Measurements from ENCODE around the gene RNF220.

DNA sequence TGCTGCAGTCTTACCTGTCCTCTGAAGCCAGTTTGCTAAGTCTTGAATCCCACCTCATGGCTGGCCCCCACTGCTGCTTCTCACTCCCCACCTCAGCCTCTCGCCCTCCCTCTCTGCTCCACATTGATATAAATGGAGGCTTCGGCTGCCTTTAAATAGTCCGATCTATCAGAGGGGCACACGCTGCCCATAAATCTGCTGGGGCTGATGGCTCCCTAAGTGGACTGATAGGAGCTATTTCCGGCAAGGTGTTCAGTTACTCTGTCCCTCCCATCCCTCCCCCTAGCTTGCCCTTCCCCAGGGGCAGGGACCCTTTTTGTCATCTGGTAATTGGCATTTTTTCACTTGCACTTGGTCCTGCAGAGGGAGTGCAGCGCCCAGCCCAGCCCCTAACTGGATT, 160.8 kb downstream of the RNF220 start:
- TF ChIP-seq, protein P1, sequence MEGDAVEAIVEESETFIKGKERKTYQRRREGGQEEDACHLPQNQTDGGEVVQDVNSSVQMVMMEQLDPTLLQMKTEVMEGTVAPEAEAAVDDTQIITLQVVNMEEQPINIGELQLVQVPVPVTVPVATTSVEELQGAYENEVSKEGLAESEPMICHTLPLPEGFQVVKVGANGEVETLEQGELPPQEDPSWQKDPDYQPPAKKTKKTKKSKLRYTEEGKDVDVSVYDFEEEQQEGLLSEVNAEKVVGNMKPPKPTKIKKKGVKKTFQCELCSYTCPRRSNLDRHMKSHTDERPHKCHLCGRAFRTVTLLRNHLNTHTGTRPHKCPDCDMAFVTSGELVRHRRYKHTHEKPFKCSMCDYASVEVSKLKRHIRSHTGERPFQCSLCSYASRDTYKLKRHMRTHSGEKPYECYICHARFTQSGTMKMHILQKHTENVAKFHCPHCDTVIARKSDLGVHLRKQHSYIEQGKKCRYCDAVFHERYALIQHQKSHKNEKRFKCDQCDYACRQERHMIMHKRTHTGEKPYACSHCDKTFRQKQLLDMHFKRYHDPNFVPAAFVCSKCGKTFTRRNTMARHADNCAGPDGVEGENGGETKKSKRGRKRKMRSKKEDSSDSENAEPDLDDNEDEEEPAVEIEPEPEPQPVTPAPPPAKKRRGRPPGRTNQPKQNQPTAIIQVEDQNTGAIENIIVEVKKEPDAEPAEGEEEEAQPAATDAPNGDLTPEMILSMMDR (optimal IDR thresholded peaks at IDR 0.05 in 1 of 3, IDR thresholded peaks at IDR 0.05 in 1 of 3, conservative IDR thresholded peaks at IDR 0.05 in 1 of 3; ENCODE audit: extremely low read depth in 1 of 3, insufficient read depth in 2 of 3, low read length in 3 of 3) = no peak
- TF ChIP-seq EZH2 (IDR thresholded peaks at IDR 0.05; ENCODE audit: low read length) = no peak
